ENCODE measurements around the gene NAA60. TPM values are rescaled to one million over a fixed set of nuclear protein-coding genes. Genes with fewer than 3 reads are reported as not detected.
"Not testable (repeated sequence)": the region's sequence is repeated elsewhere in the genome, so short reads cannot be mapped to it uniquely, and the experiment has no call there.

NAA60 gene
- total RNA-seq, 1 experiment from 2014 or later, result 57.5 TPM

DNA sequence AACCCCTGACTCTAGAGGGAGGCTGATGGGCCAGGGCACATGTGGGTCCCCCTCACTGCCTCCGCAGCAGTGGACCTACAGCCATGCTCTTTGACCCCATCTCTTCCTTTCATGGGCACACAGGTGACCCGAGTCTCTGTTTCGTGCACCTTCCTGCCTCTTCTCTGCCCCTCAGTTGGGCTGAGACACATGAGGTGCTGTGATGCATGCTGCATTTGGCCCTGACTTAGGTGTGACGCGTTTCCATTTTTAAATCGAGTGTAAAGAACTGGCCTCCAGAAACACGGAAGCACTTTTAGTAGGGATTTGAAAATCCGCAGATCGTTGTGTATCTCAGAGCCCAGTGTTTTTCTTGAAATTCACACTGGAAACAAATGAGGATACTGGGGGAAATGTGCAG is 27.2 kb downstream of the NAA60 start:
- Histone ChIP-seq H3K27me3 (ENCODE audit: insufficient read depth, low read depth) (no peaks in the 10 kb centered on the region), H3K4me2 (no peak overlapping the region), H3F3A (ENCODE audit: insufficient read depth, low read depth) (no peaks in the 10 kb centered on the region), H3K36me3 (ENCODE audit: low read depth) (no peaks in the 10 kb centered on the region; the same call in 1 of the 2 replicates), H3K4me3 (no peak overlapping the region), H4K20me1 (ENCODE audit: insufficient read depth) (peaks cover 62% of the 10 kb centered on the region), H2AFZ (no peak overlapping the region), H3K9me3 (ENCODE audit: insufficient read depth, low read depth) (no peaks in the 10 kb centered on the region), H3K4me1 (replicated peaks; ENCODE audit: insufficient read depth) (no peaks in the 10 kb centered on the region), H3K9me2 (ENCODE audit: insufficient read depth) (no peaks in the 10 kb centered on the region), H3K27ac (no peak overlapping the region), H3K79me2 (ENCODE audit: low read depth) (peaks cover 88% of the 10 kb centered on the region)
- CTCF ChIA-PET, result interaction anchor here (0.6 kb wide), 1 partner anchor 62 kb away, joined by 3 read pairs; no protein-coding TSS in a partner anchor
- intact Hi-C loops (cut with micrococcal nuclease; ENCODE audit: unreplicated experiment), result no loop called here
- TF ChIP-seq, protein P1, sequence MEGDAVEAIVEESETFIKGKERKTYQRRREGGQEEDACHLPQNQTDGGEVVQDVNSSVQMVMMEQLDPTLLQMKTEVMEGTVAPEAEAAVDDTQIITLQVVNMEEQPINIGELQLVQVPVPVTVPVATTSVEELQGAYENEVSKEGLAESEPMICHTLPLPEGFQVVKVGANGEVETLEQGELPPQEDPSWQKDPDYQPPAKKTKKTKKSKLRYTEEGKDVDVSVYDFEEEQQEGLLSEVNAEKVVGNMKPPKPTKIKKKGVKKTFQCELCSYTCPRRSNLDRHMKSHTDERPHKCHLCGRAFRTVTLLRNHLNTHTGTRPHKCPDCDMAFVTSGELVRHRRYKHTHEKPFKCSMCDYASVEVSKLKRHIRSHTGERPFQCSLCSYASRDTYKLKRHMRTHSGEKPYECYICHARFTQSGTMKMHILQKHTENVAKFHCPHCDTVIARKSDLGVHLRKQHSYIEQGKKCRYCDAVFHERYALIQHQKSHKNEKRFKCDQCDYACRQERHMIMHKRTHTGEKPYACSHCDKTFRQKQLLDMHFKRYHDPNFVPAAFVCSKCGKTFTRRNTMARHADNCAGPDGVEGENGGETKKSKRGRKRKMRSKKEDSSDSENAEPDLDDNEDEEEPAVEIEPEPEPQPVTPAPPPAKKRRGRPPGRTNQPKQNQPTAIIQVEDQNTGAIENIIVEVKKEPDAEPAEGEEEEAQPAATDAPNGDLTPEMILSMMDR (conservative IDR thresholded peaks at IDR 0.05), result no peak
- TF ChIP-seq EZH2 (IDR thresholded peaks at IDR 0.05; ENCODE audit: low read depth), result no peak
- POLR2A ChIA-PET (ENCODE audit: unreplicated experiment), result no interaction called here
- DNase-seq, result no peak
- no TSS peak for BruUV-seq (replicated peaks)

GRCh38 chr16:3471518-3472176 is 28.2 kb downstream of the NAA60 start:
- CTCF ChIA-PET, result interaction anchor here (0.6 kb wide), 2 partner anchors 61 to 297 kb away, joined by 3 read pairs; no protein-coding TSS in a partner anchor
- H4K20me1 ChIP-seq (ENCODE audit: insufficient read depth), result peaks cover 58% of the 10 kb centered on the region

GRCh38 chr16:3472878-3473595 is 29.6 kb downstream of the NAA60 start:
- H3K9me2 ChIP-seq (ENCODE audit: insufficient read depth), result no peaks in the 10 kb centered on the region
- CTCF ChIA-PET, result no interaction called here
- no peak overlapping the region for H3K27ac ChIP-seq
- no peaks in the 10 kb centered on the region for H3K9me3 ChIP-seq (ENCODE audit: insufficient read depth, low read depth)
- H3F3A ChIP-seq (ENCODE audit: insufficient read depth, low read depth), result no peaks in the 10 kb centered on the region
- BruUV-seq (replicated peaks), result no TSS peak
- TF ChIP-seq, protein P1 (conservative IDR thresholded peaks at IDR 0.05), result no peak
- no peak for TF ChIP-seq EZH2 (IDR thresholded peaks at IDR 0.05; ENCODE audit: low read depth)
- no peaks in the 10 kb centered on the region for H3K27me3 ChIP-seq (ENCODE audit: insufficient read depth, low read depth)
- no peaks in the 10 kb centered on the region for H3K4me1 ChIP-seq (replicated peaks; ENCODE audit: insufficient read depth)
- H4K20me1 ChIP-seq (ENCODE audit: insufficient read depth), result peaks cover 54% of the 10 kb centered on the region
- no peaks in the 10 kb centered on the region for H3K36me3 ChIP-seq (ENCODE audit: low read depth)
- H3K4me2 ChIP-seq, result no peak overlapping the region
- no peak for DNase-seq
- no peak overlapping the region for H3K4me3 ChIP-seq
- H2AFZ ChIP-seq, result no peak overlapping the region
- POLR2A ChIA-PET (ENCODE audit: unreplicated experiment), result no interaction called here
- intact Hi-C loops (cut with micrococcal nuclease; ENCODE audit: unreplicated experiment), result no loop called here
- peaks cover 65% of the 10 kb centered on the region for H3K79me2 ChIP-seq (ENCODE audit: low read depth)

More at GRCh38 chr16:3471518-3472176, 28.2 kb downstream of the NAA60 start:
- H3F3A ChIP-seq (ENCODE audit: insufficient read depth, low read depth), result no peaks in the 10 kb centered on the region
- BruUV-seq (replicated peaks), result no TSS peak
- H3K9me3 ChIP-seq (ENCODE audit: insufficient read depth, low read depth), result no peaks in the 10 kb centered on the region
- H3K79me2 ChIP-seq (ENCODE audit: low read depth), result peaks cover 79% of the 10 kb centered on the region
- H3K4me1 ChIP-seq (replicated peaks; ENCODE audit: insufficient read depth), result no peaks in the 10 kb centered on the region
- no peak overlapping the region for H3K4me2 ChIP-seq
- H2AFZ ChIP-seq, result no peak overlapping the region
- H3K27ac ChIP-seq, result no peak overlapping the region
- H3K9me2 ChIP-seq (ENCODE audit: insufficient read depth), result no peaks in the 10 kb centered on the region
- intact Hi-C loops (cut with micrococcal nuclease; ENCODE audit: unreplicated experiment), result no loop called here
- no peak overlapping the region for H3K4me3 ChIP-seq
- no peaks in the 10 kb centered on the region for H3K27me3 ChIP-seq (ENCODE audit: insufficient read depth, low read depth)
- no peak for DNase-seq
- H3K36me3 ChIP-seq (ENCODE audit: low read depth), result no peaks in the 10 kb centered on the region; the same call in 1 of the 2 replicates
- POLR2A ChIA-PET (ENCODE audit: unreplicated experiment), result no interaction called here
- TF ChIP-seq, protein P1 (conservative IDR thresholded peaks at IDR 0.05), result no peak
- TF ChIP-seq EZH2 (IDR thresholded peaks at IDR 0.05; ENCODE audit: low read depth), result no peak

- H3K79me2 ChIP-seq (ENCODE audit: low read depth), result peaks cover 60% of the 10 kb centered on the region
- POLR2A ChIA-PET (ENCODE audit: unreplicated experiment); H3K4me1 ChIP-seq (replicated peaks; ENCODE audit: insufficient read depth); DNase-seq; H3K27ac ChIP-seq; H2AFZ ChIP-seq; H3K27me3 ChIP-seq (ENCODE audit: insufficient read depth, low read depth); BruUV-seq (replicated peaks); H3K9me2 ChIP-seq (ENCODE audit: insufficient read depth); H3F3A ChIP-seq (ENCODE audit: insufficient read depth, low read depth); H3K36me3 ChIP-seq (ENCODE audit: low read depth); H3K9me3 ChIP-seq (ENCODE audit: insufficient read depth, low read depth); H3K4me2 ChIP-seq; H3K4me3 ChIP-seq; intact Hi-C loops (cut with micrococcal nuclease; ENCODE audit: unreplicated experiment): not testable (repeated sequence)
- CTCF ChIA-PET, result interaction anchor here (0.5 kb wide), 1 partner anchor 10 kb away, joined by 3 read pairs; no protein-coding TSS in a partner anchor
- H4K20me1 ChIP-seq (ENCODE audit: insufficient read depth), result peaks cover 49% of the 10 kb centered on the region
These were observed 30.1 kb downstream of the NAA60 start for GRCh38 chr16:3473596-3473943.

All from PC-9 (cell line).